GM23338 (cell line): Measurements from ENCODE around the gene RHOA.

ENCODE experiments used
- CREB1 ChIP-seq: fragments of 250-450 bp; sonication (Bioruptor Pico); IDR thresholded peaks from 2 replicates; pipeline ENCODE4 v1.5.0; 2020; ENCODE audit warnings: low read depth, mild to moderate bottlenecking, moderate library complexity
- CTCF ChIP-seq, 2 experiments: fragments of 200-600 bp in 1 of 2; sonication (generic) in 1 of 2; conservative IDR thresholded peaks; 2 replicates each; pipeline versions ENCODE4 v1.5.1 to v1.6.1; 2016 to 2017; ENCODE audit warnings: antibody characterized with exemption in 2 of 2, low read depth in 2 of 2, mild to moderate bottlenecking in 2 of 2, moderate library complexity in 1 of 2
- ETS1 ChIP-seq: IDR thresholded peaks from 2 replicates; pipeline ENCODE4 v1.6.1; 2016; ENCODE audit warnings: antibody characterized with exemption
- EZH2 ChIP-seq: fragments of 200-600 bp; sonication (generic); IDR thresholded peaks from one replicate; pipeline ENCODE4 v1.8.0; 2017; ENCODE audit warnings: antibody characterized with exemption, mild to moderate bottlenecking, low read depth; ENCODE audit not compliant: unreplicated experiment
- JUNB ChIP-seq: IDR thresholded peaks from one replicate; pipeline ENCODE4 v1.6.1; 2016; ENCODE audit warnings: antibody characterized with exemption; ENCODE audit not compliant: unreplicated experiment
- NANOG ChIP-seq: IDR thresholded peaks from 2 replicates; pipeline ENCODE4 v1.6.1; 2016; ENCODE audit warnings: antibody characterized with exemption, borderline replicate concordance
- POLR2AphosphoS5 ChIP-seq: IDR thresholded peaks from 2 replicates; pipeline ENCODE4 v1.6.1; 2016; ENCODE audit warnings: antibody characterized with exemption, low read depth
- REST ChIP-seq: IDR thresholded peaks from one replicate; pipeline ENCODE4 v1.6.1; 2018; ENCODE audit warnings: antibody characterized with exemption; ENCODE audit not compliant: unreplicated experiment
- STAT1 ChIP-seq: IDR thresholded peaks from one replicate; pipeline ENCODE4 v1.6.1; 2016; ENCODE audit warnings: antibody characterized with exemption; ENCODE audit not compliant: unreplicated experiment

GRCh38 chr3:49343163-49343562 lies 68.6 kb downstream of the RHOA start:
- TF ChIP-seq JUNB: no peak
- TF ChIP-seq CTCF (conservative IDR thresholded peaks at IDR 0.05; ENCODE audit: low read depth in 2 of 2): no peak
- TF ChIP-seq ETS1: no peak
- TF ChIP-seq REST: no peak
- no peak for TF ChIP-seq STAT1
- TF ChIP-seq NANOG: no peak
- TF ChIP-seq EZH2: no peak
- no peak for TF ChIP-seq POLR2AphosphoS5
- no peak for TF ChIP-seq CREB1 (CRISPR knock-in tag)
